A673 (cell line): ENCODE results near the gene CYP4F12. TPM values are rescaled to one million over a fixed set of nuclear protein-coding genes. Genes with fewer than 3 reads are reported as not detected.

ENCODE experiments used
- BruUV-seq: library from RNA; stranded (reverse); fragments of 400-500 nt; replicated peaks from 2 replicates; lab custom pipeline; 2021; lab: Mats Ljungman, UMichigan
- CTCF ChIA-PET: fragments of 300-600 bp; sonication (Branson Sonifier 250); formaldehyde crosslinking; loops from one replicate; lab custom pipeline; 2022; ENCODE audit warnings: antibody characterized with exemption; lab: Charles Lee
- POLR2A ChIA-PET: fragments of 300-600 bp; sonication (Branson Sonifier 250); formaldehyde crosslinking; loops from one replicate; lab custom pipeline; 2022; ENCODE audit warnings: antibody characterized with exemption; ENCODE audit not compliant: low non-redundant PET; lab: Charles Lee
- DNase-seq: peaks from one replicate; pipeline ENCODE4 v3.0.0-alpha.2; 2015; ENCODE audit warnings: low spot score
- H3K27ac ChIP-seq: fragments of 200-600 bp; sonication (generic); 2 replicates; pipeline ENCODE4 v1.5.1; 2016; ENCODE audit warnings: mixed run types, low read depth, mild to moderate bottlenecking, mixed read lengths, antibody characterized with exemption, low read length; ENCODE audit not compliant: poor library complexity, severe bottlenecking
- H3K27me3 ChIP-seq: fragments of 200-600 bp; sonication (generic); replicated peaks from 2 replicates; pipeline ENCODE4 v1.6.1; 2017; ENCODE audit warnings: mixed run types, low read depth, mild to moderate bottlenecking, mixed read lengths, antibody characterized with exemption, low read length; ENCODE audit not compliant: insufficient read depth, poor library complexity
- H3K36me3 ChIP-seq: fragments of 200-600 bp; sonication (generic); 2 replicates; pipeline ENCODE4 v1.6.1; 2016; ENCODE audit warnings: mixed run types, mild to moderate bottlenecking, mixed read lengths, antibody characterized with exemption, low read length; ENCODE audit not compliant: insufficient read depth, poor library complexity, severe bottlenecking
- H3K4me1 ChIP-seq: fragments of 200-600 bp; sonication (generic); 2 replicates; pipeline ENCODE4 v1.6.1; 2017; ENCODE audit warnings: mixed run types, mild to moderate bottlenecking, mixed read lengths, antibody characterized with exemption, low read length; ENCODE audit not compliant: insufficient read depth, poor library complexity, severe bottlenecking
- H3K4me3 ChIP-seq: fragments of 200-600 bp; sonication (generic); 2 replicates; pipeline ENCODE4 v1.5.1; 2016; ENCODE audit warnings: low read depth, mixed run types, mild to moderate bottlenecking, mixed read lengths, low read length; ENCODE audit not compliant: poor library complexity, severe bottlenecking
- H3K9me3 ChIP-seq: fragments of 200-600 bp; sonication (generic); 2 replicates; pipeline ENCODE4 v1.6.1; 2016; ENCODE audit warnings: mixed run types, low read depth, mild to moderate bottlenecking, mixed read lengths, antibody characterized with exemption, low read length; ENCODE audit not compliant: poor library complexity, severe bottlenecking
- EZH2 ChIP-seq: fragments of 200-600 bp; sonication (generic); IDR thresholded peaks from 2 replicates; pipeline ENCODE4 v1.6.1; 2017; ENCODE audit warnings: borderline replicate concordance, low read depth, mild to moderate bottlenecking, mixed read lengths, antibody characterized with exemption, low read length; ENCODE audit not compliant: poor library complexity, severe bottlenecking
- intact Hi-C: fragments of 100-400 bp; cut with micrococcal nuclease; formaldehyde crosslinking; loops from one replicate; pipeline ENCODE4 v1.10.0; 2022; ENCODE audit not compliant: unreplicated experiment
- total RNA-seq: library from RNA; stranded (reverse); gene quantifications from 2 replicates; pipeline ENCODE4 v1.2.3, GENCODE V29; 2021
- TF ChIP-seq, protein P1 (sequence below): fragments of 300-800, 200-600 bp; sonication (generic); conservative IDR thresholded peaks from 2 replicates; pipeline ENCODE4 v1.5.1; 2017; ENCODE audit warnings: low read depth, mild to moderate bottlenecking, antibody characterized with exemption, low read length, moderate library complexity, mixed read lengths

CYP4F12 gene
- total RNA-seq, 1 experiment from 2014 or later = not detected

DNA sequence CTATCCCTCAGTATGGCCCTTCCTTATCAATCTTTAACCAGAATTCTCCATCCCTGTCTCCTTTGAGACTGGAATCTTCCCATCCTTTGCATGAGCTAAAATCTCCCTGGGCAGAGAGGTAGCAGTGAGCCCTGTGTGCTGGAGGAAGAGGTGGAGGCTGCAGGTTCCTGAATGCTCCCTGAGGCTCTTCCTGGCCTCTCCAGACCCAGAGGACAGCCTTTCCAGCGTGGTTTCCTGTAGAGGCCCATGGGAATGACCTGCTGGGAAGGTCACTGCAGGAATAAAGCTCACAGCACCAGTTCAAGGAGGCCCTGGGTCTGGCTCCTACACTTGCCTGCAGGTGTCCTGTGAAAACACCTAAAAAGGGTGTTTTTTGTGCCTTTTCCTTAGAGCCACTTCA is 59.5 kb downstream of the CYP4F12 start:
- CTCF ChIA-PET = no interaction called here
- intact Hi-C loops = no loop called here
- Histone ChIP-seq H3K9me3 (no peaks in the 10 kb centered on the region), H3K27me3 (peaks cover 24% of the 10 kb centered on the region), H3K4me3 (no peak overlapping the region), H3K36me3 (no peaks in the 10 kb centered on the region), H3K27ac (no peak overlapping the region), H3K4me1 (no peaks in the 10 kb centered on the region)
- BruUV-seq = no TSS peak
- DNase-seq = no peak
- TF ChIP-seq, protein P1, sequence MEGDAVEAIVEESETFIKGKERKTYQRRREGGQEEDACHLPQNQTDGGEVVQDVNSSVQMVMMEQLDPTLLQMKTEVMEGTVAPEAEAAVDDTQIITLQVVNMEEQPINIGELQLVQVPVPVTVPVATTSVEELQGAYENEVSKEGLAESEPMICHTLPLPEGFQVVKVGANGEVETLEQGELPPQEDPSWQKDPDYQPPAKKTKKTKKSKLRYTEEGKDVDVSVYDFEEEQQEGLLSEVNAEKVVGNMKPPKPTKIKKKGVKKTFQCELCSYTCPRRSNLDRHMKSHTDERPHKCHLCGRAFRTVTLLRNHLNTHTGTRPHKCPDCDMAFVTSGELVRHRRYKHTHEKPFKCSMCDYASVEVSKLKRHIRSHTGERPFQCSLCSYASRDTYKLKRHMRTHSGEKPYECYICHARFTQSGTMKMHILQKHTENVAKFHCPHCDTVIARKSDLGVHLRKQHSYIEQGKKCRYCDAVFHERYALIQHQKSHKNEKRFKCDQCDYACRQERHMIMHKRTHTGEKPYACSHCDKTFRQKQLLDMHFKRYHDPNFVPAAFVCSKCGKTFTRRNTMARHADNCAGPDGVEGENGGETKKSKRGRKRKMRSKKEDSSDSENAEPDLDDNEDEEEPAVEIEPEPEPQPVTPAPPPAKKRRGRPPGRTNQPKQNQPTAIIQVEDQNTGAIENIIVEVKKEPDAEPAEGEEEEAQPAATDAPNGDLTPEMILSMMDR = no peak
- TF ChIP-seq EZH2 = no peak
- POLR2A ChIA-PET = interaction anchor here (0.7 kb wide), 1 partner anchor 14 kb away, joined by 3 read pairs; no protein-coding TSS in a partner anchor

DNA sequence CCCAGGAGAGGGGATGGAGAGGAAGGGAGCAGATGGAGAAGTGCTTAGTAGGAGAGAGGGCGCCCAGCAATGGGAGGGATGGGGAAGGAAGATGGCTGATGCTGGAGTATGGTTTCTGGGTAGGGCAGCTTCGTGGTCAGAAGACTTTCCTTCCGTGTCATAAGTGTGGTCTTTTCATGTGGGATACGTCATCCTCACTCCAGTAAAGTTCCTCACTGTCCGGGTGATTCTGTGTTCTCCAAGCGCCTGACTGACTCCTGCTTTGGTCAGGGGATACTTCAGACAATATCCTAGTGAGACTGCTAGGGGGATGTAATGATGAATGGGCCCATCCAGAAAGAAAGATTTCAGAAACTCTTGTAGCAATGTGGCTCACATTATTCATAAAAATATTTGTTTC is 61.0 kb downstream of the CYP4F12 start:
- ChIA-PET CTCF (no interaction called here), POLR2A (no interaction called here)
- Histone ChIP-seq H3K36me3 (no peaks in the 10 kb centered on the region), H3K27ac (no peak overlapping the region), H3K27me3 (peaks cover 24% of the 10 kb centered on the region), H3K4me1 (no peaks in the 10 kb centered on the region), H3K4me3 (no peak overlapping the region), H3K9me3 (no peaks in the 10 kb centered on the region)
- no peak for DNase-seq
- intact Hi-C loops = no loop called here
- TF ChIP-seq EZH2 = no peak
- TF ChIP-seq, protein P1 = no peak
- BruUV-seq = no TSS peak

DNA sequence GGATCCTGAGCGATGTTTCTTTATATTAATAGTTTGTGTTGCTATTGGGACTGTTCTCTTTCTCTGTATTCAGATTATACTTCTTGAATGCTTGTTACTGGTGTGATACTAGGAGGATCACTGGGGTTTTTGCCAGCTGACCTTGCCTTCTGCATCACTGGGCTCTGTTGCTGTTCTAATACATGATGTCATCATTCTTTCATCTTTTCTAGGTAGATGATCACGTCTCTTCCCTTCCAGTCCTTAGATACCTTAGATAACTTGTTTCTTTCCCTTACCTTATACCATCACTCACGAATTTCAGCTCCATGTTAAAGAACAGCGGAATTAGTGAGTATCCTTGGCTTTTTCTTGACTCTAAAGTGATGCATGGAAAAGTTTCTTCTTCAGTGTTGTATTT is 64.8 kb downstream of the CYP4F12 start, which contains the start of gene OR10H3:
TSS of gene OR10H3 (plus strand) at position 264 of the 400 bp plus-strand sequence. CDS start 3,408 bp downstream, outside the sequence.
- BruUV-seq = no TSS peak
- CTCF ChIA-PET = no interaction called here
- Histone ChIP-seq H3K27me3 (peaks cover 24% of the 10 kb centered on the region), H3K9me3 (no peaks in the 10 kb centered on the region), H3K4me1 (no peaks in the 10 kb centered on the region), H3K36me3 (no peaks in the 10 kb centered on the region), H3K27ac (no peak within 1 kb of the TSS), H3K4me3 (no peak within 1 kb of the TSS)
- intact Hi-C loops = no loop called here
- POLR2A ChIA-PET = no interaction called here
- no peak for DNase-seq
- TF ChIP-seq, protein P1 = no peak
- no peak for TF ChIP-seq EZH2
